Measurements from ENCODE around the gene LEKR1. TPM values are rescaled to one million over a fixed set of nuclear protein-coding genes. Genes with fewer than 3 reads are reported as not detected.

The LEKR1 gene
- total RNA-seq, 1 experiment from 2014 or later = 1.3 TPM

GRCh38 chr3:156811089-156811862 is 14.9 kb upstream of the LEKR1 start:
- no peak for TF ChIP-seq CTCF (IDR thresholded peaks at IDR 0.05; ENCODE audit: unreplicated experiment)
- no TSS peak for BruUV-seq (replicated peaks)
- ChIA-PET CTCF (interaction anchor here (0.6 to 1.0 kb wide), 2 partner anchors 132 to 272 kb away, joined by 3 to 7 read pairs; no protein-coding TSS in a partner anchor), POLR2A (interaction anchor here (1.3 to 3.7 kb wide), 8 partner anchors 9 to 257 kb away, joined by 4 to 68 read pairs (median 14); partner anchors contain the start of genes LEKR1, SSR3 and TIPARP)
- H3K27ac Mint-ChIP-seq (ENCODE audit: low read depth, unreplicated experiment) = peak overlapping the region; percentile 70
- peaks cover 36% of the 10 kb centered on the region for H3K4me1 Mint-ChIP-seq (ENCODE audit: insufficient read depth, unreplicated experiment)
- intact Hi-C loops (cut with micrococcal nuclease) = no loop called here
- DNase-seq (ENCODE audit: unreplicated experiment) = peak; percentile 22
- H3K27me3 Mint-ChIP-seq (ENCODE audit: insufficient read depth, unreplicated experiment) = no peaks in the 10 kb centered on the region
- no peak overlapping the region for H3K4me3 Mint-ChIP-seq (ENCODE audit: unreplicated experiment)
- peaks cover 6% of the 10 kb centered on the region for H3K36me3 Mint-ChIP-seq (ENCODE audit: insufficient read depth, unreplicated experiment)
- H3K9me3 Mint-ChIP-seq (ENCODE audit: unreplicated experiment) = no peaks in the 10 kb centered on the region

GRCh38 chr3:156812521-156813335 is 13.4 kb upstream of the LEKR1 start:
- Mint-ChIP-seq H3K4me3 (ENCODE audit: unreplicated experiment) (no peak overlapping the region), H3K27me3 (ENCODE audit: insufficient read depth, unreplicated experiment) (no peaks in the 10 kb centered on the region), H3K27ac (ENCODE audit: low read depth, unreplicated experiment) (peak overlapping the region; percentile 66), H3K4me1 (ENCODE audit: insufficient read depth, unreplicated experiment) (peaks cover 35% of the 10 kb centered on the region), H3K36me3 (ENCODE audit: insufficient read depth, unreplicated experiment) (peaks cover 6% of the 10 kb centered on the region), H3K9me3 (ENCODE audit: unreplicated experiment) (no peaks in the 10 kb centered on the region)
- CTCF ChIA-PET = interaction anchor here (0.6 to 2.1 kb wide), 9 partner anchors 16 to 324 kb away, joined by 3 to 7 read pairs (median 3); no protein-coding TSS in a partner anchor
- DNase-seq (ENCODE audit: unreplicated experiment) = peak; percentile 77
- no peak for TF ChIP-seq CTCF (IDR thresholded peaks at IDR 0.05; ENCODE audit: unreplicated experiment)
- intact Hi-C loops (cut with micrococcal nuclease) = no loop called here
- POLR2A ChIA-PET = interaction anchor here (0.6 to 3.7 kb wide), 25 partner anchors 10 to 348 kb away, joined by 3 to 68 read pairs (median 6); partner anchors contain the start of genes CCNL1, LEKR1, SSR3 and TIPARP
- no TSS peak for BruUV-seq (replicated peaks)

GRCh38 chr3:156814295-156814694 is 11.9 kb upstream of the LEKR1 start:
- intact Hi-C loops (cut with micrococcal nuclease) = no loop called here
- Mint-ChIP-seq H3K4me1 (ENCODE audit: insufficient read depth, unreplicated experiment) (peaks cover 41% of the 10 kb centered on the region), H3K4me3 (ENCODE audit: unreplicated experiment) (no peak overlapping the region), H3K36me3 (ENCODE audit: insufficient read depth, unreplicated experiment) (peaks cover 6% of the 10 kb centered on the region), H3K27me3 (ENCODE audit: insufficient read depth, unreplicated experiment) (no peaks in the 10 kb centered on the region), H3K9me3 (ENCODE audit: unreplicated experiment) (no peaks in the 10 kb centered on the region), H3K27ac (ENCODE audit: low read depth, unreplicated experiment) (no peak overlapping the region)
- TF ChIP-seq CTCF (IDR thresholded peaks at IDR 0.05; ENCODE audit: unreplicated experiment) = no peak
- POLR2A ChIA-PET = interaction anchor here (0.9 to 3.7 kb wide), 8 partner anchors 21 to 346 kb away, joined by 3 to 68 read pairs (median 12); partner anchors contain the start of genes CCNL1, SSR3 and TIPARP
- no TSS peak for BruUV-seq (replicated peaks)
- CTCF ChIA-PET = interaction anchor here (1.8 to 2.1 kb wide), 2 partner anchors 139 to 323 kb away, joined by 3 to 7 read pairs; no protein-coding TSS in a partner anchor
- DNase-seq (ENCODE audit: unreplicated experiment) = peak; percentile 72
